ENCODE data around the gene SPIN1.

The SPIN1 gene

GRCh38 chr9:88502552-88503034 is 114.3 kb downstream of the SPIN1 start:
- no peak for DNase-seq

GRCh38 chr9:88503081-88503844 is 115.0 kb downstream of the SPIN1 start:
- DNase-seq: no peak

- DNase-seq: no peak
Measured at GRCh38 chr9:88503845-88504764, 115.9 kb downstream of the SPIN1 start.

DNA sequence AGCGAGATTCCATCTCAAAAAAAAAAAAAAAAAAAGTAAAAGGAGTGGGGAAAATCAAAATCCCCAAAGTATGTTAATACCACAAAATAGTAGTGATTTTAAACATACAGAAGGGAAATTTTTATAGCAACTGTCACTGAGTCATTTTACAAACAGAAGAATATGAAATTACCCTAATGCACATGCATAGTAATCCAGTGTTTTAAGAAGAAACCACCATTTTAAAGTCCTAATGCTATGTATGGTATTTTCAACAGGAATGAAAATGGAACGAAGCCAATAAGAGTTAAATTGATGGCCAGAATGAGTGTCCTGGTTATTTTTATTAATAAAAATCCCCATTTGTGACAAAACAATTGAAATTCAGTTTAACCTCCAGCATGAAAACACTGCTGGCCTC is 120.1 kb downstream of the SPIN1 start:
- no peak for DNase-seq

DNA sequence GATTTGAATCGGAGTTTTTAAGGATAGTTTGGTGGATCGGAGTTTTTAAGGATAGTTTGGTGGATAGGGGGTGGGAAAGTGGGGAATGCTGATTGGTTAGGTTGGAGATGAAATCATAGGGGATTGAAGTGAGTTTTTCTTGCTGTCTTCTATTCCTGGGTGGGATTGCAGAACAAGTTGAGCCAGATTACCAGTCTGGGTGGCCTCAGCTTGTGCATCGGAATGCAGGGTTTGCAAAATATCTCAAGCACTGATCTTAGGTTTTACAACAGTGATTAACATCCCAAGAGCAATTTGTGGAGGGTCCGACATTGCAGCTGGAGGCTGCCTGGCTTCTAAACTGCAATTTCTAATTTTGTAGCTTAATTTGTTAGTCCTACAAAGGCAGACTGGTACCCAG is 123.7 kb downstream of the SPIN1 start:
- no peak for DNase-seq

DNA sequence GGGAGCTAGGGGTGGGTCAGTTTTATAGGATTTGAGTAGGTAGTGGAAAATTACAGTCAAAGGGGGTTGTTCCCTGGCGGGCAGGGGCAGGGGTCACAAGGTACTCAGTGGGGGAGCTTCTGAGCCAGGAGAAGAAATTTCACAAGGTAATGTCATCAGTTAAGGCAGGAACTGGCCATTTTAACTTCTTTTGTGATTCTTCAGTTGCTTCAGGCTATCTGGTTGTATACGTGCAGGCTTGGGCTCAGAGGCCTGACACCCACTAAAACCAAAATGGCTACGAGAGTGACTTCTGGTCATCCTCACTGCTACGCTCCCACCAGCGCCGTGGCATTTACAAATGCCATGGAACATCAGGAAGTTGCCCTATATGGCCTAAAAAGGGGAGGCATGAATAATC is 126.0 kb downstream of the SPIN1 start:
- no peak for DNase-seq

GRCh38 chr9:88521308-88521707 is 133.1 kb downstream of the SPIN1 start:
- no peak for DNase-seq

- no peak for DNase-seq
Measured at GRCh38 chr9:88522360-88522759, 134.1 kb downstream of the SPIN1 start.

DNA sequence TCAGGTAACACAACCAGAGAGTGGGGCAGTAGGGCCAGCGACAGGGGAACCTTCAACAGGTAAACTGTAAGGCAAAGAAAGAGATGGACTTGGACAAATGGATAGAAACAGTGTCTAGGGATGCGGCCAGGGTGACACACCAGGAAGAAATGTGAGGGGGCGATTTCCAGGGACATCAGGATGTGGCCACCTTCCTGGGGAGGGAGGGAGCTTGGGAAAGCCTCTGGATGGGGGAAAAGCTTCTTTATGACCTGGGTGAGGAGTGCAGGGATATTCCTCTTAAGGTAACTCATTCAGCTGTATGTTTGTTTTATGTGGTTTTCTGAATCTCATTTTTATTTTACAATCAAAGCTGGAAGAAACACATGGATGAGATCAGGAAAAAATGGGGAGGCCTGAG is 134.8 kb downstream of the SPIN1 start:
- DNase-seq: no peak

- no peak for DNase-seq
Measured at GRCh38 chr9:88524911-88525310, 136.7 kb downstream of the SPIN1 start.

GRCh38 chr9:88527618-88528017 is 139.4 kb downstream of the SPIN1 start:
- DNase-seq: no peak

All from activated CD4-positive, alpha-beta T cell treated with anti-CD3 and anti-CD28 coated beads for 4 hours (primary cell).